ENCODE measurements around the gene LGALS3BP.
"Not testable (repeated sequence)": the region's sequence is repeated elsewhere in the genome, so short reads cannot be mapped to it uniquely, and the experiment has no call there.

Gene LGALS3BP

DNA sequence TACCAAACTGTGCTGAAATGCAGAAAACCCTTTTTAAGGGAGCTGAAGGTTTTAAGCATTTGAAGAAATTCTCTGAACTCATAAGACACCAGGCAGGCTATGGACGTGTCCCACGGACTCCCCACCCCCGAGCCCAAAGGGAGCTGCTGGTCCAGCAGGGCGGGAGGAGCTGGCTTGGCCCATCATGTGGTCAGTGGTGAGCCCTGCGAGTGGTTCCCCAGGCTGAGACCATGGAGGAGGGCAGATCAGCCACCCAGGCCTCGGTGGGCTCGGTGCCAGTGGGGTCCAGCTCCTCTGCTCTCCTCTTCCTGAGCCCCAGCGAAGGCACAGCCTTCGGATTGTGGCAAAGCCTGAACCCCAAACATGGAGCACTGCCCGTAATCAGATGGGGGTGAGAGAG lies 27.0 kb downstream of the LGALS3BP start:
- TF ChIP-seq, protein P1, sequence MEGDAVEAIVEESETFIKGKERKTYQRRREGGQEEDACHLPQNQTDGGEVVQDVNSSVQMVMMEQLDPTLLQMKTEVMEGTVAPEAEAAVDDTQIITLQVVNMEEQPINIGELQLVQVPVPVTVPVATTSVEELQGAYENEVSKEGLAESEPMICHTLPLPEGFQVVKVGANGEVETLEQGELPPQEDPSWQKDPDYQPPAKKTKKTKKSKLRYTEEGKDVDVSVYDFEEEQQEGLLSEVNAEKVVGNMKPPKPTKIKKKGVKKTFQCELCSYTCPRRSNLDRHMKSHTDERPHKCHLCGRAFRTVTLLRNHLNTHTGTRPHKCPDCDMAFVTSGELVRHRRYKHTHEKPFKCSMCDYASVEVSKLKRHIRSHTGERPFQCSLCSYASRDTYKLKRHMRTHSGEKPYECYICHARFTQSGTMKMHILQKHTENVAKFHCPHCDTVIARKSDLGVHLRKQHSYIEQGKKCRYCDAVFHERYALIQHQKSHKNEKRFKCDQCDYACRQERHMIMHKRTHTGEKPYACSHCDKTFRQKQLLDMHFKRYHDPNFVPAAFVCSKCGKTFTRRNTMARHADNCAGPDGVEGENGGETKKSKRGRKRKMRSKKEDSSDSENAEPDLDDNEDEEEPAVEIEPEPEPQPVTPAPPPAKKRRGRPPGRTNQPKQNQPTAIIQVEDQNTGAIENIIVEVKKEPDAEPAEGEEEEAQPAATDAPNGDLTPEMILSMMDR (IDR thresholded peaks at IDR 0.05; ENCODE audit: low read depth, low read length, missing control alignments), result no peak
- DNase-seq (ENCODE audit: low read depth), result no peak
- in situ Hi-C loops (cut with HindIII; ENCODE audit: low sequenced_read_pairs), result no loop called here
- H3K4me3 ChIP-seq (ENCODE audit: low read depth, low read length), result no peak overlapping the region

DNA sequence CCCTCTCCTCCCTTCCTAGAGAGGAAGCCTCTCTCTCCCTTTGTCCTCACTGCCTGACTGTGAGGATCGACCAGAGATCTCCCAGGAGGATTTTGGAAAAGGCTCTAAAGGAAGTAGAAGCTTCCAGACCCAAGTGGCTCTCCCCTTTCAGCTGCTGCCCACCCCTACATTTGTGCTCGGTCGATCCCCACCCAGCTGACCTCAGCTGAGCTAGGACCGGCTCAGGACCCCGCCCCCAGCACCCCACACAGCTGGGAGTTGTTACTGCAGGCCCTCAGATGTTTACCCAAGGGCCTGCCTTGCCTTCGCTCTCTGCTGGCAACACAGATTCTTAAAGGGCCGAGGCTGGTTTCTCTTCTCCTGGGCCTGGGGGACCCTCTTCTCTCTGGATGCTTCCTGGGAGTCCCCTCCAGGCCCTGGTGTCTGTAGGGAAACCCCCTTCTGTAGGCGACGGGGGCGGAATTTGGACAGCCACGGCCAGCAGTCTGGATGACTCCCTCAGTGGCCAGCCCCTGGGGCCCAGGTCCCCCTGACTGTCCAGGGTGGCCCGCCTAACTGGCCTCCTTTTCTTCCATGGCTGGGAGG lies 27.7 kb downstream of the LGALS3BP start:
- no peak for DNase-seq (ENCODE audit: low read depth)
- TF ChIP-seq, protein P1 (IDR thresholded peaks at IDR 0.05; ENCODE audit: low read depth, low read length, missing control alignments), result no peak
- in situ Hi-C loops (cut with HindIII; ENCODE audit: low sequenced_read_pairs), result no loop called here
- H3K4me3 ChIP-seq (ENCODE audit: low read depth, low read length), result no peak overlapping the region

DNA sequence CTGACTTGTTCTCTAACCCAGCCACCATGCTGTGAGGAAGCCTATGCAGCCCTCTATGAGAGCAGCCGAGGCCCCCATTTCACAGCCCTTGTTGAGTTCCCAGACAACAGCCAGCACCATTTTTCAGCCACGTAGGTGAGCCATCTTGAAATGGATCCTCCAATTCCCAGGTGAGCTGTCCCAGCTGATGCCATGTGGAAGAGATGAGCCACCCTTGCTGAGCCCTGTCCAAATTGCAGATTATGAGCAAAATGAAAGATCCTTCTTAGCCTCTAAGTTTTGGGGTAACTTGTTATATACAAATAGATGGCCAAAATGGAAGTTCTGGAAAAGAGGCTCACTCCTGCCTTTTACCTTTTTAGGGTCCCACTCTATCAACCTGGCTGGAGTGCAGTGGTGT lies 28.9 kb downstream of the LGALS3BP start:
- in situ Hi-C loops (cut with HindIII; ENCODE audit: low sequenced_read_pairs), result no loop called here
- DNase-seq (ENCODE audit: low read depth), result no peak
- TF ChIP-seq, protein P1 (IDR thresholded peaks at IDR 0.05; ENCODE audit: low read depth, low read length, missing control alignments), result no peak
- no peak overlapping the region for H3K4me3 ChIP-seq (ENCODE audit: low read depth, low read length)

DNA sequence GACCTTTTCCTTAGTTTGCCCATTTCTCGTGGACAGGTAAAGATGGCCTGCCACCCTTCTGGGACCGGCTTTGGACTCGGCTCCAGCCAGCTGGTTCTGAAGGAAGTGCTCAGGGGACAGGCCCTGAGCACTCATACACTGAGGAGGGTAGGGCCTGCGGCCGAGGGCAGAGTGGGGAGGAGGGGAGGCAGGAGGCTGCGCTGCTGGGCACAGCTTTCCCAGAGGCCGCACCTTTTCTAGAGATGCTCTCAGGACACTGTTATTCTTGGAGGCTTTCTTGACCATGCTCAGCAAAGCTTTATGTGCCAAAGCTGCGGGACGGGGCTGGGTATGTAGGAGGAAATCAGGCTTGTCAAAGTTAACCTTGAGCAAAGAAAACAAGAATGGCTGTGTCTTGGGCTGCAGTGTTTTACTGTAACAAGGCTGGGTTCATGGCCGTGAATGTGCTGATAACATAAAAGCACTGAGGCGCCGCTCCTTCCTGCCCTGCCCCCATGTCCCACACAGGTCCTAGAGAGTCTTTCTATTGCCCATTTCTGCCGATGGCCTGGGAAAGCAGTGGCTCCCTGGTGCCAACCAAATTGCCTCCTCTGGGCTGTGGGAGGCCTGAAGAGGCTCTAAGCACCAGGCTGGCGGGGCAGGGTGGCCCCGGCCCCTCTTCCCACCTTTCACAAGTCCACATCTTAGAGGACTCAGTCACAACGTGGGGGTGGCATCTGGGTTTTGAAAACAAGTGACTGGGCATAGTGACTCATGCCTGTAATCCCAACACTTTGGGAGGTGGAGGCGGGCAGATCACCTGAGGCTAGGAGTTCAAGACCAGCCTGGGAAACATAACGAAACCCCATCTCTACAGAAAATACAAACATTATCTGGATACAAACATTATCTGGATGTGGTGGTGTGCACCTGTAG lies 32.2 kb downstream of the LGALS3BP start:
- no peak overlapping the region for H3K4me3 ChIP-seq (ENCODE audit: low read depth, low read length)
- in situ Hi-C loops (cut with HindIII; ENCODE audit: low sequenced_read_pairs), result loop anchor here (5.0 kb wide), 1 partner anchor 110 kb away; no protein-coding TSS in a partner anchor
- no peak for DNase-seq (ENCODE audit: low read depth)
- TF ChIP-seq, protein P1 (IDR thresholded peaks at IDR 0.05; ENCODE audit: low read depth, low read length, missing control alignments), result no peak

DNA sequence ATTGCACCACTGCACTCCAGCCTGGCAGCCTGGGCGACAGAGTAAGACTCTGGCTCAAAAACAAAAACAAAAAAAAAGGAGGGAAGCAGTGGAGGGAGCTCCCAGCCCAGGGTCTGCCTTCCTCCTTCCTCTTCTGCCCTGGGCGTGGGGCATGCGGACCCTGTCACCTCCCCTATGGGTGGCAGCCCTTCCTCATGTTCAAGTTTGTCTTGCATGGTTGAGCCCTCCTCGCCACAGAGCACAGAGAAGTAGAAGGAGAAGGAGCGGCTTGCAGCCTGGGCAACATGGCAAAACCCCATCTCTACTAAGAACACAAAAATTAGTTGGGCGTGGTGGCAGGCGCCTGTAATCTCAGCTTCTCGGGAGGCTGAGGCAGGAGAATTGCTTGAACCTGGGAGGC lies 33.1 kb downstream of the LGALS3BP start:
- in situ Hi-C loops (cut with HindIII; ENCODE audit: low sequenced_read_pairs), result loop anchor here (5.0 kb wide), 1 partner anchor 109 kb away; no protein-coding TSS in a partner anchor
- TF ChIP-seq, protein P1 (IDR thresholded peaks at IDR 0.05; ENCODE audit: low read depth, low read length, missing control alignments), result no peak
- DNase-seq (ENCODE audit: low read depth), result no peak
- no peak overlapping the region for H3K4me3 ChIP-seq (ENCODE audit: low read depth, low read length)

DNA sequence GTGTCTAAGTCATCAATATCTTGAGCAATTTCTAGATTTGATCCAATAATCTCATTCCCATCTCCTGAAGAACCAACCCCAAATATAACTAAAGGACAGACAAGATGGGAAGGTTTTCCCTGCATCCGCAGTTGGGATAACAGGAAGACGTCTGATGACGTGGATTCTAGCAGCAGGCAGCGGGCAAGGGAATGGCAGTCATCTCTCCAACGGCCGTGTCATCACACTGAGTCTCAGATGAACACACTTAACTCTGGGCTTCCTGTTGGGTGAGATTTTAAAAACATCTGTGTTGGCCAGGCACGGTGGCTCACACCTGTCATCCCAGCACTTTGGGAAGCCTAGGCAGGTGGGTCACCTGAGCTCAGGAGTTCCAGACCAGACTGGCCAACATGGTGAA lies 33.6 kb downstream of the LGALS3BP start:
- no peak for DNase-seq (ENCODE audit: low read depth)
- in situ Hi-C loops (cut with HindIII; ENCODE audit: low sequenced_read_pairs), result loop anchor here (5.0 kb wide), 1 partner anchor 109 kb away; no protein-coding TSS in a partner anchor
- no peak overlapping the region for H3K4me3 ChIP-seq (ENCODE audit: low read depth, low read length)
- TF ChIP-seq, protein P1 (IDR thresholded peaks at IDR 0.05; ENCODE audit: low read depth, low read length, missing control alignments), result no peak

DNA sequence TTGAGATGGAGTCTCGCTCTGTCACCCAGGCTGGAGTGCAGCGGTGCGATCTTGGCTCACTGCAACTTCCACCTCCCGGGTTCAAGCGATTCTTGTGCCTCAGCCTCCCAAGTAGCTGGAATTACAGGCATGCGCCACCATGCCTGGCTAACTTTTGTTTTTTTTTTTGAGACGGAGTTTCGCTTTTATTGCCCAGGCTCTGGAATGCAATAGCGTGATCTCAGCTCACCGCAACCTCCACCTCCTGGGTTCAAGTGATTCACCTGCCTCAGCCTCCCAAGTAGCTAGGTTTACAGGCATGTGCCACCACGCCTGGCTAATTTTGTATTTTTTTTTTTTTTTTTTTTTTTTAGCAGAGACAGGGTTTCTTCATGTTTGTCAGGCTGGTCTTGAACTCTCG lies 34.3 kb downstream of the LGALS3BP start:
- DNase-seq (ENCODE audit: low read depth); H3K4me3 ChIP-seq (ENCODE audit: low read depth, low read length): not testable (repeated sequence)
- in situ Hi-C loops (cut with HindIII; ENCODE audit: low sequenced_read_pairs), result loop anchor here (5.0 kb wide), 1 partner anchor 108 kb away; no protein-coding TSS in a partner anchor

All from astrocyte of the cerebellum (primary cell).